ENCODE results near the gene LIMCH1.

DNA sequence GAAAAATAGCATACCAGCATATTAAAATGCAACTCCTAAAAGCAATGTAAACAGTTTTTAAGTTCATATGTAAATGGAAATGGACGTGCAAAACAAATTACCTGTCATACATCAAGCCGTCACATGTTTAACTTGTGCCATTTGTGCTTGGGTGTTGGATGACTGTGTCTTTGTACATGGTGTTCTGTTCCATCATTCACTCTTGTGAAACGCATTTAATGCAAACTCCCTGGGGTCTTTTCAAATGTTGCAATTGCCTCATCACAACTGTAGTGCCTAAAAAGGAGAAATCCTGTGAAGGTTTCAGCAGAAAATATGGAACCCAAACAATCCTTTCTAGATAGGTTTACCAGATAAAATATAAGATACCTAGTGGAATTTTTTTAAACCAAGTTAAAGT is 158.2 kb downstream of the LIMCH1 start:
- no peak for TF ChIP-seq TAF1 (IDR thresholded peaks at IDR 0.05; ENCODE audit: borderline replicate concordance, insufficient read depth, low read length)
- TF ChIP-seq, protein P1, sequence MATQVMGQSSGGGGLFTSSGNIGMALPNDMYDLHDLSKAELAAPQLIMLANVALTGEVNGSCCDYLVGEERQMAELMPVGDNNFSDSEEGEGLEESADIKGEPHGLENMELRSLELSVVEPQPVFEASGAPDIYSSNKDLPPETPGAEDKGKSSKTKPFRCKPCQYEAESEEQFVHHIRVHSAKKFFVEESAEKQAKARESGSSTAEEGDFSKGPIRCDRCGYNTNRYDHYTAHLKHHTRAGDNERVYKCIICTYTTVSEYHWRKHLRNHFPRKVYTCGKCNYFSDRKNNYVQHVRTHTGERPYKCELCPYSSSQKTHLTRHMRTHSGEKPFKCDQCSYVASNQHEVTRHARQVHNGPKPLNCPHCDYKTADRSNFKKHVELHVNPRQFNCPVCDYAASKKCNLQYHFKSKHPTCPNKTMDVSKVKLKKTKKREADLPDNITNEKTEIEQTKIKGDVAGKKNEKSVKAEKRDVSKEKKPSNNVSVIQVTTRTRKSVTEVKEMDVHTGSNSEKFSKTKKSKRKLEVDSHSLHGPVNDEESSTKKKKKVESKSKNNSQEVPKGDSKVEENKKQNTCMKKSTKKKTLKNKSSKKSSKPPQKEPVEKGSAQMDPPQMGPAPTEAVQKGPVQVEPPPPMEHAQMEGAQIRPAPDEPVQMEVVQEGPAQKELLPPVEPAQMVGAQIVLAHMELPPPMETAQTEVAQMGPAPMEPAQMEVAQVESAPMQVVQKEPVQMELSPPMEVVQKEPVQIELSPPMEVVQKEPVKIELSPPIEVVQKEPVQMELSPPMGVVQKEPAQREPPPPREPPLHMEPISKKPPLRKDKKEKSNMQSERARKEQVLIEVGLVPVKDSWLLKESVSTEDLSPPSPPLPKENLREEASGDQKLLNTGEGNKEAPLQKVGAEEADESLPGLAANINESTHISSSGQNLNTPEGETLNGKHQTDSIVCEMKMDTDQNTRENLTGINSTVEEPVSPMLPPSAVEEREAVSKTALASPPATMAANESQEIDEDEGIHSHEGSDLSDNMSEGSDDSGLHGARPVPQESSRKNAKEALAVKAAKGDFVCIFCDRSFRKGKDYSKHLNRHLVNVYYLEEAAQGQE (IDR thresholded peaks at IDR 0.05; ENCODE audit: insufficient read depth in 1 of 2, low read depth in 2 of 2, low read length in 2 of 2): no peak

Data from PFSK-1 (cell line).